GM18909 (cell line): ENCODE measurements around the gene NKAIN4.

ENCODE experiments used
- ATAC-seq: cut with Tn5 transposase; IDR thresholded peaks from one replicate; pipeline ENCODE4 v1.9.1; 2021; ENCODE audit warnings: mild to moderate bottlenecking; ENCODE audit not compliant: unreplicated experiment, poor library complexity

Gene NKAIN4

GRCh38 chr20:63288581-63289251, 34.5 kb upstream of the NKAIN4 start:
- ATAC-seq: no peak

- no peak for ATAC-seq
Measured at GRCh38 chr20:63287697-63288580, 33.7 kb upstream of the NKAIN4 start.

GRCh38 chr20:63286781-63287696, 32.8 kb upstream of the NKAIN4 start:
- no peak for ATAC-seq

- no peak for ATAC-seq
Measured at GRCh38 chr20:63285636-63286615, 31.7 kb upstream of the NKAIN4 start.

- no peak for ATAC-seq
Measured at GRCh38 chr20:63284981-63285524, 30.8 kb upstream of the NKAIN4 start.

- no peak for ATAC-seq
Measured at GRCh38 chr20:63284544-63284949, 30.3 kb upstream of the NKAIN4 start.

GRCh38 chr20:63284083-63284440, 29.8 kb upstream of the NKAIN4 start:
- no peak for ATAC-seq

GRCh38 chr20:63283397-63284082, 29.3 kb upstream of the NKAIN4 start:
- no peak for ATAC-seq

- no peak for ATAC-seq
Measured at GRCh38 chr20:63282946-63283345, 28.7 kb upstream of the NKAIN4 start.

GRCh38 chr20:63281742-63282665, 27.7 kb upstream of the NKAIN4 start:
- ATAC-seq: no peak

- no peak for ATAC-seq
Measured at GRCh38 chr20:63280929-63281545, 26.8 kb upstream of the NKAIN4 start.

- no peak for ATAC-seq
Measured at GRCh38 chr20:63280371-63280770, 26.1 kb upstream of the NKAIN4 start.

- no peak for ATAC-seq
Measured at GRCh38 chr20:63279931-63280330, 25.7 kb upstream of the NKAIN4 start.

- no peak for ATAC-seq
Measured at GRCh38 chr20:63278661-63279060, 24.4 kb upstream of the NKAIN4 start.

- no peak for ATAC-seq
Measured at GRCh38 chr20:63277466-63278272, 23.4 kb upstream of the NKAIN4 start.

- no peak for ATAC-seq
Measured at GRCh38 chr20:63276956-63277355, 22.7 kb upstream of the NKAIN4 start.
